K562 (cell line): Measurements from ENCODE around the gene GLIPR1L2. TPM values are rescaled to one million over a fixed set of nuclear protein-coding genes. Genes with fewer than 3 reads are reported as not detected.

ENCODE experiments used
- ATAC-seq: fragments of 200-7000 bp; cut with Tn5 transposase; 3 replicates; pipeline ENCODE4 v1.9.1; 2020; ENCODE audit warnings: moderate library complexity
- BruUV-seq: library from RNA; stranded (reverse); fragments of 400-500 nt; replicated peaks from 2 replicates; lab custom pipeline; 2021; lab: Mats Ljungman, UMichigan
- CTCF ChIA-PET: fragments of 300-600 bp; formaldehyde crosslinking; extraction: SDS; loops from one replicate; lab custom pipeline; 2021; ENCODE audit warnings: low intra/inter-chr PET ratio; lab: Yijun Ruan, JAX
- POLR2A ChIA-PET: fragments of 300-600, 350-650 bp; sonication (Branson Sonifier 250); formaldehyde crosslinking; extraction: SDS; loops from one replicate; lab custom pipeline; 2021; ENCODE audit warnings: antibody characterized with exemption, inconsistent platforms; lab: Yijun Ruan, JAX
- DNase-seq, 4 experiments: peaks; one replicate each; pipeline versions ENCODE4 v3.0.0 to v3.0.0-alpha.2; 2011 to 2018; ENCODE audit warnings: low spot score in 3 of 4, mixed read lengths in 3 of 4; ENCODE audit errors: extremely low read depth in 1 of 4
- FAIRE-seq: peaks from 2 replicates; lab custom pipeline; 2011; peaks lifted over from hg19 to GRCh38; lab: Jason Lieb, UNC
- H2AFZ ChIP-seq: 2 replicates; pipeline ENCODE4 v1.6.0; 2011; ENCODE audit warnings: low read depth, low read length, control low read depth, inconsistent platforms
- H3K27ac ChIP-seq: fragments of 200-600 bp; 3 replicates; pipeline ENCODE4 v1.8.0; 2011; ENCODE audit warnings: low read depth, mild to moderate bottlenecking, control low read depth, inconsistent platforms, low read length, moderate library complexity, mixed read lengths; ENCODE audit errors: extremely low read depth
- H3K27me3 ChIP-seq, 2 experiments: fragments of 300-600 bp in 1 of 2; 2 replicates in 1 of 2; 3 replicates in 1 of 2; pipeline versions ENCODE4 v1.6.0 to v1.8.0; 2011; ENCODE audit warnings: inconsistent platforms in 2 of 2, low read length in 2 of 2, mild to moderate bottlenecking in 1 of 2, mixed read lengths in 1 of 2, moderate library complexity in 1 of 2; ENCODE audit not compliant: control insufficient read depth in 2 of 2, insufficient read depth in 2 of 2
- H3K36me3 ChIP-seq: fragments of 300-600 bp; 3 replicates; pipeline ENCODE4 v1.8.0; 2011; ENCODE audit warnings: mild to moderate bottlenecking, low read length, inconsistent platforms; ENCODE audit not compliant: control insufficient read depth, insufficient read depth
- H3K4me1 ChIP-seq, 2 experiments: fragments of 200-600 bp in 1 of 2; replicated peaks in 1 of 2; 2 replicates in 1 of 2; 3 replicates in 1 of 2; pipeline versions ENCODE4 v1.5.1 to v1.8.0; 2011; ENCODE audit warnings: inconsistent platforms in 2 of 2, low read length in 2 of 2, mild to moderate bottlenecking in 1 of 2, mixed read lengths in 1 of 2, moderate library complexity in 1 of 2; ENCODE audit not compliant: control insufficient read depth in 2 of 2, insufficient read depth in 2 of 2
- H3K4me2 ChIP-seq: 2 replicates; pipeline ENCODE4 v1.6.1; 2011; ENCODE audit warnings: low read length, control low read depth, inconsistent platforms, mixed read lengths; ENCODE audit not compliant: insufficient read depth
- H3K4me3 ChIP-seq: fragments of 200-600 bp; sonication (generic), shearing (Covaris generic); 2 replicates; pipeline ENCODE4 v1.5.1; 2016; ENCODE audit warnings: control low read depth, inconsistent platforms
- H3K79me2 ChIP-seq: fragments of 200-600 bp; 3 replicates; pipeline ENCODE4 v1.8.0; 2011; ENCODE audit warnings: low read length, inconsistent platforms; ENCODE audit not compliant: control insufficient read depth, insufficient read depth
- H3K9ac ChIP-seq, 2 experiments: 2 replicates each; pipeline versions ENCODE4 v1.6.0 to v1.6.1; 2011; ENCODE audit warnings: low read depth in 2 of 2, low read length in 2 of 2, control low read depth in 1 of 2, inconsistent platforms in 1 of 2, mild to moderate bottlenecking in 1 of 2, mixed read lengths in 1 of 2; ENCODE audit not compliant: insufficient read depth in 1 of 2
- H3K9me1 ChIP-seq: one replicate; pipeline ENCODE4 v1.6.0; 2011; ENCODE audit warnings: inconsistent platforms, mild to moderate bottlenecking, low read length, moderate library complexity; ENCODE audit not compliant: control insufficient read depth, insufficient read depth
- H3K9me3 ChIP-seq: replicated peaks from 2 replicates; pipeline ENCODE4 v1.5.1; 2011; ENCODE audit warnings: low read depth, low read length, inconsistent platforms; ENCODE audit not compliant: control insufficient read depth, insufficient read depth
- H4K20me1 ChIP-seq: replicated peaks from 2 replicates; pipeline ENCODE4 v1.6.1; 2011; ENCODE audit warnings: low read length, inconsistent platforms, mixed read lengths; ENCODE audit not compliant: control insufficient read depth, insufficient read depth
- KAT7 ChIP-seq: sonication (generic); formaldehyde crosslinking; IDR thresholded peaks from 2 replicates; pipeline ENCODE4 v1.8.0; 2022; ENCODE audit warnings: missing genetic modification reagents, mild to moderate bottlenecking, borderline replicate concordance
- RB1 ChIP-seq: fragments of 450-650 bp; IDR thresholded peaks from 2 replicates; pipeline ENCODE4 v1.6.1; 2017; ENCODE audit warnings: low read depth, mild to moderate bottlenecking
- SIN3A ChIP-seq, 2 experiments: fragments of 150-350 bp in 1 of 2; IDR thresholded peaks; 2 replicates each; pipeline ENCODE4 v1.6.1; 2011 to 2016; ENCODE audit warnings: borderline replicate concordance in 2 of 2, low read depth in 2 of 2, low read length in 2 of 2, mild to moderate bottlenecking in 2 of 2, moderate library complexity in 2 of 2; ENCODE audit not compliant: control insufficient read depth in 1 of 2
- SIRT6 ChIP-seq: IDR thresholded peaks from one replicate; pipeline ENCODE4 v1.6.1; 2012; ENCODE audit warnings: low read depth, mild to moderate bottlenecking, control low read depth, inconsistent platforms, low read length, moderate library complexity
- WGBS: fragments of 100-300 bp; shearing (Covaris generic); methylation state at CpG from one replicate; pipeline ENCODE4 v1.1.6; 2016; ENCODE audit warnings: low coverage, mixed read lengths; ENCODE audit not compliant: insufficient coverage; ENCODE audit errors: missing lambda C conversion rate; 5-methylcytosine and 5-hydroxymethylcytosine counted together
- in situ Hi-C: fragments of 300-500 bp; cut with MboI; formaldehyde crosslinking; loops from 4 replicates; pipeline ENCODE4 v1.15.0; 2018; ENCODE audit warnings: inconsistent platforms, mixed read lengths
- intact Hi-C: fragments of 100-400 bp; cut with micrococcal nuclease; formaldehyde crosslinking; loops from 2 replicates; pipeline ENCODE4 v1.14.2; 2022
- polyA plus RNA-seq, 8 experiments: library from polyadenylated mRNA; depleted of rRNA in 4 of 8; stranded (reverse) in 5 of 8; unstranded in 3 of 8; fragments of >200 nt; fragmentation: Nextera tagmentation in 2 of 8; fragmentation: Illumina TruSeq in 1 of 8; extraction: Ambion mirVana in 2 of 8; extraction: Trizol in 1 of 8; gene quantifications; 2 replicates each; pipeline versions ENCODE4 v1.2.1 to v1.2.3, GENCODE V29; 2011 to 2014; ENCODE audit warnings: inconsistent platforms in 1 of 8, missing spikeins in 1 of 8
- total RNA-seq, 7 experiments: library from RNA; depleted of rRNA in 6 of 7; stranded (reverse); fragments of >200 nt in 6 of 7; fragmentation: Illumina TruSeq in 2 of 7; extraction: Trizol in 2 of 7; gene quantifications; 2 replicates each; pipeline versions ENCODE4 v1.2.1 to v1.2.3, GENCODE V29; 2011 to 2021; ENCODE audit warnings: low replicate concordance in 1 of 7
- TF ChIP-seq, protein P1 (sequence below): fragments of 450-650 bp; IDR thresholded peaks from 2 replicates; pipeline ENCODE4 v1.6.1; 2016; ENCODE audit warnings: mild to moderate bottlenecking, moderate library complexity
- TF ChIP-seq, protein P2 (sequence below): sonication (generic); formaldehyde crosslinking; IDR thresholded peaks from 2 replicates; pipeline ENCODE4 v1.8.0; 2023; ENCODE audit warnings: mild to moderate bottlenecking, missing genetic modification reagents

The GLIPR1L2 gene
- total and polyA plus RNA-seq, 9 of the 15 experiments (the other 6 are each of a cell fraction or from before 2014, with no cell fraction given) = not detected

DNA sequence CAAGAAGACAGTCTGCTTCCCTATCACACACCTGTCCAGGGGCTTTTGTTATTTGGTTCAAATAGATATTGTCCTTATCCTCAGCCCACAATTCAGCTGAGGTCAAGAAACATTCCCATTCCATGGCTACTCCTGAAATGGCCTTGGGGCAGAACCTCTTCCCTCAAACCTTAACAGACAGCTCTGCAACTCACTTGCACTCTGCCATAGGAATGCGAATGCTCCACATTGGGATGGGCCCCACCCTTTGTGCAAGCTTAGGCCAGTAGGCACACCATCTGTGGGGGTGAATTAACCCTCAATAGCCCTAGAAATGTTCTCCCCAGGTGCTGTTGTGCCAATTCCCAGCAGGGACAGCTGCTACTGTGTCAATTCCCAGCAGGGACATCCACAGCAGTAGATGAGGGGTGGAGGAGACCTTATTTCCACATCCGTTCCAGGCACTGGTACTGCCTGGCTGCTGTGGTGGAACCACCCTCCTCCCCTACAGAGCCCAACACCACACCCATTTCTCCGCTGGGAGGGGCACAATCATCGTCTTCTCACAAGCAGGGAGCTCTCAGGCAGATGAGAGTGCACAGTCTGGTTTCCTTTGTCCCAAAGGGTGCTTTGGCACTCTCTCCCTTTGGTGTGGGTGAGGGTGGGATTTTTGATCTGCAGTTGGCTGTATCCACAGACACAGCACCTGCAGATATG is 47.3 kb downstream of the GLIPR1L2 start:
- WGBS = 4% methylated on average over 3 of the region's 4 CpGs
- FAIRE-seq (no peak), DNase-seq (no peak), ATAC-seq (no peak)
- intact Hi-C loops (no loop called here), in situ Hi-C loops (no loop called here)
- no peaks in the 10 kb centered on the region for H3K36me3 ChIP-seq
- H3K9ac ChIP-seq = no peak overlapping the region
- H3K79me2 ChIP-seq = no peaks in the 10 kb centered on the region
- no peaks in the 10 kb centered on the region for H3K27me3 ChIP-seq
- no peak overlapping the region for H2AFZ ChIP-seq
- no peak overlapping the region for H3K4me3 ChIP-seq
- no peak overlapping the region for H3K4me2 ChIP-seq
- ChIA-PET POLR2A (no interaction called here), CTCF (no interaction called here)
- no peaks in the 10 kb centered on the region for H3K4me1 ChIP-seq
- BruUV-seq = no TSS peak
- no peaks in the 10 kb centered on the region for H3K9me3 ChIP-seq
- no peaks in the 10 kb centered on the region for H4K20me1 ChIP-seq
- H3K9me1 ChIP-seq = no peaks in the 10 kb centered on the region
- H3K27ac ChIP-seq = no peak overlapping the region
- TF ChIP-seq, protein P1, sequence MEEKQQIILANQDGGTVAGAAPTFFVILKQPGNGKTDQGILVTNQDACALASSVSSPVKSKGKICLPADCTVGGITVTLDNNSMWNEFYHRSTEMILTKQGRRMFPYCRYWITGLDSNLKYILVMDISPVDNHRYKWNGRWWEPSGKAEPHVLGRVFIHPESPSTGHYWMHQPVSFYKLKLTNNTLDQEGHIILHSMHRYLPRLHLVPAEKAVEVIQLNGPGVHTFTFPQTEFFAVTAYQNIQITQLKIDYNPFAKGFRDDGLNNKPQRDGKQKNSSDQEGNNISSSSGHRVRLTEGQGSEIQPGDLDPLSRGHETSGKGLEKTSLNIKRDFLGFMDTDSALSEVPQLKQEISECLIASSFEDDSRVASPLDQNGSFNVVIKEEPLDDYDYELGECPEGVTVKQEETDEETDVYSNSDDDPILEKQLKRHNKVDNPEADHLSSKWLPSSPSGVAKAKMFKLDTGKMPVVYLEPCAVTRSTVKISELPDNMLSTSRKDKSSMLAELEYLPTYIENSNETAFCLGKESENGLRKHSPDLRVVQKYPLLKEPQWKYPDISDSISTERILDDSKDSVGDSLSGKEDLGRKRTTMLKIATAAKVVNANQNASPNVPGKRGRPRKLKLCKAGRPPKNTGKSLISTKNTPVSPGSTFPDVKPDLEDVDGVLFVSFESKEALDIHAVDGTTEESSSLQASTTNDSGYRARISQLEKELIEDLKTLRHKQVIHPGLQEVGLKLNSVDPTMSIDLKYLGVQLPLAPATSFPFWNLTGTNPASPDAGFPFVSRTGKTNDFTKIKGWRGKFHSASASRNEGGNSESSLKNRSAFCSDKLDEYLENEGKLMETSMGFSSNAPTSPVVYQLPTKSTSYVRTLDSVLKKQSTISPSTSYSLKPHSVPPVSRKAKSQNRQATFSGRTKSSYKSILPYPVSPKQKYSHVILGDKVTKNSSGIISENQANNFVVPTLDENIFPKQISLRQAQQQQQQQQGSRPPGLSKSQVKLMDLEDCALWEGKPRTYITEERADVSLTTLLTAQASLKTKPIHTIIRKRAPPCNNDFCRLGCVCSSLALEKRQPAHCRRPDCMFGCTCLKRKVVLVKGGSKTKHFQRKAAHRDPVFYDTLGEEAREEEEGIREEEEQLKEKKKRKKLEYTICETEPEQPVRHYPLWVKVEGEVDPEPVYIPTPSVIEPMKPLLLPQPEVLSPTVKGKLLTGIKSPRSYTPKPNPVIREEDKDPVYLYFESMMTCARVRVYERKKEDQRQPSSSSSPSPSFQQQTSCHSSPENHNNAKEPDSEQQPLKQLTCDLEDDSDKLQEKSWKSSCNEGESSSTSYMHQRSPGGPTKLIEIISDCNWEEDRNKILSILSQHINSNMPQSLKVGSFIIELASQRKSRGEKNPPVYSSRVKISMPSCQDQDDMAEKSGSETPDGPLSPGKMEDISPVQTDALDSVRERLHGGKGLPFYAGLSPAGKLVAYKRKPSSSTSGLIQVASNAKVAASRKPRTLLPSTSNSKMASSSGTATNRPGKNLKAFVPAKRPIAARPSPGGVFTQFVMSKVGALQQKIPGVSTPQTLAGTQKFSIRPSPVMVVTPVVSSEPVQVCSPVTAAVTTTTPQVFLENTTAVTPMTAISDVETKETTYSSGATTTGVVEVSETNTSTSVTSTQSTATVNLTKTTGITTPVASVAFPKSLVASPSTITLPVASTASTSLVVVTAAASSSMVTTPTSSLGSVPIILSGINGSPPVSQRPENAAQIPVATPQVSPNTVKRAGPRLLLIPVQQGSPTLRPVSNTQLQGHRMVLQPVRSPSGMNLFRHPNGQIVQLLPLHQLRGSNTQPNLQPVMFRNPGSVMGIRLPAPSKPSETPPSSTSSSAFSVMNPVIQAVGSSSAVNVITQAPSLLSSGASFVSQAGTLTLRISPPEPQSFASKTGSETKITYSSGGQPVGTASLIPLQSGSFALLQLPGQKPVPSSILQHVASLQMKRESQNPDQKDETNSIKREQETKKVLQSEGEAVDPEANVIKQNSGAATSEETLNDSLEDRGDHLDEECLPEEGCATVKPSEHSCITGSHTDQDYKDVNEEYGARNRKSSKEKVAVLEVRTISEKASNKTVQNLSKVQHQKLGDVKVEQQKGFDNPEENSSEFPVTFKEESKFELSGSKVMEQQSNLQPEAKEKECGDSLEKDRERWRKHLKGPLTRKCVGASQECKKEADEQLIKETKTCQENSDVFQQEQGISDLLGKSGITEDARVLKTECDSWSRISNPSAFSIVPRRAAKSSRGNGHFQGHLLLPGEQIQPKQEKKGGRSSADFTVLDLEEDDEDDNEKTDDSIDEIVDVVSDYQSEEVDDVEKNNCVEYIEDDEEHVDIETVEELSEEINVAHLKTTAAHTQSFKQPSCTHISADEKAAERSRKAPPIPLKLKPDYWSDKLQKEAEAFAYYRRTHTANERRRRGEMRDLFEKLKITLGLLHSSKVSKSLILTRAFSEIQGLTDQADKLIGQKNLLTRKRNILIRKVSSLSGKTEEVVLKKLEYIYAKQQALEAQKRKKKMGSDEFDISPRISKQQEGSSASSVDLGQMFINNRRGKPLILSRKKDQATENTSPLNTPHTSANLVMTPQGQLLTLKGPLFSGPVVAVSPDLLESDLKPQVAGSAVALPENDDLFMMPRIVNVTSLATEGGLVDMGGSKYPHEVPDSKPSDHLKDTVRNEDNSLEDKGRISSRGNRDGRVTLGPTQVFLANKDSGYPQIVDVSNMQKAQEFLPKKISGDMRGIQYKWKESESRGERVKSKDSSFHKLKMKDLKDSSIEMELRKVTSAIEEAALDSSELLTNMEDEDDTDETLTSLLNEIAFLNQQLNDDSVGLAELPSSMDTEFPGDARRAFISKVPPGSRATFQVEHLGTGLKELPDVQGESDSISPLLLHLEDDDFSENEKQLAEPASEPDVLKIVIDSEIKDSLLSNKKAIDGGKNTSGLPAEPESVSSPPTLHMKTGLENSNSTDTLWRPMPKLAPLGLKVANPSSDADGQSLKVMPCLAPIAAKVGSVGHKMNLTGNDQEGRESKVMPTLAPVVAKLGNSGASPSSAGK = no peak
- no peak for TF ChIP-seq KAT7 (CRISPR knock-in tag)
- no peak for TF ChIP-seq SIN3A (IDR thresholded peaks at IDR 0.05; ENCODE audit: borderline replicate concordance in 2 of 2, control insufficient read depth in 1 of 2, low read depth in 2 of 2, low read length in 2 of 2)
- TF ChIP-seq, protein P2, sequence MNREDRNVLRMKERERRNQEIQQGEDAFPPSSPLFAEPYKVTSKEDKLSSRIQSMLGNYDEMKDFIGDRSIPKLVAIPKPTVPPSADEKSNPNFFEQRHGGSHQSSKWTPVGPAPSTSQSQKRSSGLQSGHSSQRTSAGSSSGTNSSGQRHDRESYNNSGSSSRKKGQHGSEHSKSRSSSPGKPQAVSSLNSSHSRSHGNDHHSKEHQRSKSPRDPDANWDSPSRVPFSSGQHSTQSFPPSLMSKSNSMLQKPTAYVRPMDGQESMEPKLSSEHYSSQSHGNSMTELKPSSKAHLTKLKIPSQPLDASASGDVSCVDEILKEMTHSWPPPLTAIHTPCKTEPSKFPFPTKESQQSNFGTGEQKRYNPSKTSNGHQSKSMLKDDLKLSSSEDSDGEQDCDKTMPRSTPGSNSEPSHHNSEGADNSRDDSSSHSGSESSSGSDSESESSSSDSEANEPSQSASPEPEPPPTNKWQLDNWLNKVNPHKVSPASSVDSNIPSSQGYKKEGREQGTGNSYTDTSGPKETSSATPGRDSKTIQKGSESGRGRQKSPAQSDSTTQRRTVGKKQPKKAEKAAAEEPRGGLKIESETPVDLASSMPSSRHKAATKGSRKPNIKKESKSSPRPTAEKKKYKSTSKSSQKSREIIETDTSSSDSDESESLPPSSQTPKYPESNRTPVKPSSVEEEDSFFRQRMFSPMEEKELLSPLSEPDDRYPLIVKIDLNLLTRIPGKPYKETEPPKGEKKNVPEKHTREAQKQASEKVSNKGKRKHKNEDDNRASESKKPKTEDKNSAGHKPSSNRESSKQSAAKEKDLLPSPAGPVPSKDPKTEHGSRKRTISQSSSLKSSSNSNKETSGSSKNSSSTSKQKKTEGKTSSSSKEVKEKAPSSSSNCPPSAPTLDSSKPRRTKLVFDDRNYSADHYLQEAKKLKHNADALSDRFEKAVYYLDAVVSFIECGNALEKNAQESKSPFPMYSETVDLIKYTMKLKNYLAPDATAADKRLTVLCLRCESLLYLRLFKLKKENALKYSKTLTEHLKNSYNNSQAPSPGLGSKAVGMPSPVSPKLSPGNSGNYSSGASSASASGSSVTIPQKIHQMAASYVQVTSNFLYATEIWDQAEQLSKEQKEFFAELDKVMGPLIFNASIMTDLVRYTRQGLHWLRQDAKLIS (CRISPR knock-in tag) = no peak
- TF ChIP-seq RB1 = no peak
- no peak for TF ChIP-seq SIRT6
